Smooth muscle cell (in vitro differentiated cells): ENCODE measurements around the gene PPP1CB. TPM values are rescaled to one million over a fixed set of nuclear protein-coding genes. Genes with fewer than 3 reads are reported as not detected.

Experiments used
- DNase-seq: peaks from one replicate; lab custom pipeline; 2025; ENCODE audit not compliant: unreplicated experiment; lab: John Stamatoyannopoulos, UW
- H2AFZ ChIP-seq: fragments of 200-600 bp; sonication (generic); 2 replicates; pipeline ENCODE4 v1.6.0; 2016; ENCODE audit warnings: antibody characterized with exemption, low read depth, mild to moderate bottlenecking
- H3F3A ChIP-seq: fragments of 200-600 bp; sonication (generic); 2 replicates; pipeline ENCODE4 v1.6.0; 2017; ENCODE audit warnings: antibody characterized with exemption, low read depth
- H3K27ac ChIP-seq: fragments of 200-600 bp; sonication (generic); 2 replicates; pipeline ENCODE4 v1.5.1; 2016; ENCODE audit warnings: low read depth, mild to moderate bottlenecking
- H3K27me3 ChIP-seq: fragments of 200-600 bp; sonication (generic); 2 replicates; pipeline ENCODE4 v1.6.1; 2016; ENCODE audit warnings: low read depth, mild to moderate bottlenecking
- H3K36me3 ChIP-seq: fragments of 200-600 bp; sonication (generic); 2 replicates; pipeline ENCODE4 v1.5.1; 2016; ENCODE audit warnings: low read depth
- H3K4me1 ChIP-seq: fragments of 200-600 bp; sonication (generic); 2 replicates; pipeline ENCODE4 v1.5.1; 2016; ENCODE audit warnings: low read depth
- H3K4me2 ChIP-seq: fragments of 200-600 bp; sonication (generic); 2 replicates; pipeline ENCODE4 v1.6.0; 2016; ENCODE audit warnings: mild to moderate bottlenecking
- H3K4me3 ChIP-seq: fragments of 200-600 bp; sonication (generic); 2 replicates; pipeline ENCODE4 v1.5.1; 2016; ENCODE audit warnings: mild to moderate bottlenecking
- H3K79me2 ChIP-seq: fragments of 200-600 bp; sonication (generic); 2 replicates; pipeline ENCODE4 v1.6.0; 2016; ENCODE audit warnings: low read depth, mild to moderate bottlenecking
- H3K9ac ChIP-seq: fragments of 200-600 bp; sonication (generic); 2 replicates; pipeline ENCODE4 v1.6.0; 2016; ENCODE audit warnings: low read depth
- H3K9me3 ChIP-seq: fragments of 200-600 bp; sonication (generic); replicated peaks from 2 replicates; pipeline ENCODE4 v1.5.1; 2016; ENCODE audit warnings: low read depth
- H4K20me1 ChIP-seq: fragments of 200-600 bp; sonication (generic); 2 replicates; pipeline ENCODE4 v1.6.0; 2016; ENCODE audit warnings: low read depth
- WGBS: methylation state at CpG from one replicate; pipeline ENCODE4 v1.1.7; 2016; ENCODE audit warnings: low lambda C conversion rate; 5-methylcytosine and 5-hydroxymethylcytosine counted together
- polyA plus RNA-seq: library from polyadenylated mRNA; unstranded; fragments of >200 nt; fragmentation: Nextera tagmentation; extraction: Ambion mirVana; gene quantifications from 2 replicates; pipeline ENCODE4 v1.2.1, GENCODE V29; 2016
- total RNA-seq: library from RNA; depleted of rRNA; stranded (reverse); fragments of >200 nt; gene quantifications from 2 replicates; pipeline ENCODE4 v1.2.3, GENCODE V29; 2014
- TF ChIP-seq, protein P1 (sequence below): fragments of 200-600 bp; sonication (generic); IDR thresholded peaks from 2 replicates; pipeline ENCODE4 v1.5.1; 2017; ENCODE audit warnings: borderline replicate concordance, mild to moderate bottlenecking, antibody characterized with exemption; ENCODE audit not compliant: insufficient read depth, poor library complexity, severe bottlenecking

The PPP1CB gene
- total RNA-seq (193 and 224 TPM in 2 replicates), polyA plus RNA-seq (66.8 and 92.0 TPM in 2 replicates)

GRCh38 chr2:28751252-28751955, at the start of gene PPP1CB:
PPP1CB (plus strand) TSS chr2:28751830; CDS start chr2:28752125, 295 bp downstream.
- H3F3A ChIP-seq, result peaks cover 4% of the 10 kb centered on the region
- H3K27me3 ChIP-seq, result no peaks in the 10 kb centered on the region
- H3K36me3 ChIP-seq, result no peaks in the 10 kb centered on the region
- H3K4me2 ChIP-seq, result peak within 1 kb of the TSS; percentile 98
- H4K20me1 ChIP-seq, result peaks cover 42% of the 10 kb centered on the region
- WGBS, result under 1% methylated on average over 77 of the region's 81 CpGs
- peak; percentile 85 for DNase-seq
- H3K4me1 ChIP-seq, result peaks cover 20% of the 10 kb centered on the region
- H2AFZ ChIP-seq, result peak within 1 kb of the TSS; percentile 78
- H3K27ac ChIP-seq, result peak within 1 kb of the TSS; percentile 96
- H3K9ac ChIP-seq, result peak within 1 kb of the TSS; percentile 99
- peak within 1 kb of the TSS; percentile 98 for H3K4me3 ChIP-seq
- TF ChIP-seq, protein P1, sequence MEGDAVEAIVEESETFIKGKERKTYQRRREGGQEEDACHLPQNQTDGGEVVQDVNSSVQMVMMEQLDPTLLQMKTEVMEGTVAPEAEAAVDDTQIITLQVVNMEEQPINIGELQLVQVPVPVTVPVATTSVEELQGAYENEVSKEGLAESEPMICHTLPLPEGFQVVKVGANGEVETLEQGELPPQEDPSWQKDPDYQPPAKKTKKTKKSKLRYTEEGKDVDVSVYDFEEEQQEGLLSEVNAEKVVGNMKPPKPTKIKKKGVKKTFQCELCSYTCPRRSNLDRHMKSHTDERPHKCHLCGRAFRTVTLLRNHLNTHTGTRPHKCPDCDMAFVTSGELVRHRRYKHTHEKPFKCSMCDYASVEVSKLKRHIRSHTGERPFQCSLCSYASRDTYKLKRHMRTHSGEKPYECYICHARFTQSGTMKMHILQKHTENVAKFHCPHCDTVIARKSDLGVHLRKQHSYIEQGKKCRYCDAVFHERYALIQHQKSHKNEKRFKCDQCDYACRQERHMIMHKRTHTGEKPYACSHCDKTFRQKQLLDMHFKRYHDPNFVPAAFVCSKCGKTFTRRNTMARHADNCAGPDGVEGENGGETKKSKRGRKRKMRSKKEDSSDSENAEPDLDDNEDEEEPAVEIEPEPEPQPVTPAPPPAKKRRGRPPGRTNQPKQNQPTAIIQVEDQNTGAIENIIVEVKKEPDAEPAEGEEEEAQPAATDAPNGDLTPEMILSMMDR, result peak; percentile 15
- no peaks in the 10 kb centered on the region for H3K9me3 ChIP-seq
- H3K79me2 ChIP-seq, result peaks cover 45% of the 10 kb centered on the region

DNA sequence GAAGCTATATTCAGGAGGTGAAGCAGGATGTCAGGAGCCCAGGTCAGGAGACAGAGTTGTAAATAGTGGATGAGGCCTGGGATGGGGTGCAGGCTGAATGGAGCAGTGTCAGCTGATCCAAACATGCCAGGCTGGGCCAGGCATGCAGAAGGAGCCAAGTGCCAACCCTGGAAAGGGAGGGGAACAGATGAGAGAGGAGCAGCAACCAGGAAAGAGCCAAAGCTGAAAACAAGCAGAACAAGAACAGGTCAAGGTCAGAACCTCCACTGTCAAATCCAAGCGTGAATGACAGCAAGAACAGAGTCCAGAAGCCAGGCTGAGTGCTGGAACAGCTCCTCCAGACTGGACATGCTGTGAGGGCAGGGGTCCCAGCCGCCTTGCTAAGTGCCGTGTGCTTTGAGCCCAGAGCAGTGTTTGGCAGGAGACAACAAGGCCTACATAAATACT, 49.2 kb upstream of the PPP1CB start:
- Histone ChIP-seq H3K27me3 (no peaks in the 10 kb centered on the region), H3K4me2 (no peak overlapping the region), H3K27ac (no peak overlapping the region), H2AFZ (no peak overlapping the region), H3K36me3 (no peaks in the 10 kb centered on the region), H4K20me1 (no peaks in the 10 kb centered on the region), H3K4me1 (no peaks in the 10 kb centered on the region), H3F3A (no peaks in the 10 kb centered on the region), H3K9ac (no peak overlapping the region), H3K9me3 (no peaks in the 10 kb centered on the region), H3K4me3 (no peak overlapping the region), H3K79me2 (no peaks in the 10 kb centered on the region)
- WGBS, result 81% methylated on average over 3 of the region's 3 CpGs
- DNase-seq, result no peak
- TF ChIP-seq, protein P1, result no peak

DNA sequence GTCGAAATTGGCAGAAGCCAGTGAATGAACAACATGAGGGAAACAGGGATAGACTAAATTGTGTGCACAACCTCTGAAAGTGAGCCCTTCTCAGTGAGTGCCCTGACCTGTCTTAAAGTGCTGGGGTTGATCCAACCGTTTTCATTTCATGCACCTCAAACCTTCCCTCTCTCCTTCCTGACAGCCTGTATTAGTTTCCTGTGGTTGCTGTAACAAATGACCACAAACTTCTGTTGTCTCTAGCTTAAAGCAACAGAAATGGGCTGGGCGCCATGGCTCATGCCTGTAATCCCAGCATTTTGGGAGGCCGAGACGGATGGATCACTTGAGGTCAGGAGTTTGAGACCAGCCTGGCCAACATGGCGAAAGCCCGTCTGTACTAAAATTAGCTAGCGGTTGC, 48.8 kb upstream of the PPP1CB start:
- Histone ChIP-seq H3F3A (no peaks in the 10 kb centered on the region), H4K20me1 (no peaks in the 10 kb centered on the region), H3K9me3 (no peaks in the 10 kb centered on the region), H3K79me2 (no peaks in the 10 kb centered on the region), H3K4me2 (no peak overlapping the region), H2AFZ (no peak overlapping the region), H3K27me3 (no peaks in the 10 kb centered on the region), H3K9ac (no peak overlapping the region), H3K36me3 (no peaks in the 10 kb centered on the region), H3K4me3 (no peak overlapping the region), H3K27ac (no peak overlapping the region), H3K4me1 (no peaks in the 10 kb centered on the region)
- DNase-seq, result no peak
- TF ChIP-seq, protein P1, result no peak
- 95% methylated on average over 8 of the region's 8 CpGs for WGBS

- Histone ChIP-seq H3K36me3 (no peaks in the 10 kb centered on the region), H3K27ac (no peak overlapping the region), H3K79me2 (no peaks in the 10 kb centered on the region), H2AFZ (no peak overlapping the region), H3K4me1 (no peaks in the 10 kb centered on the region), H3K9me3 (no peaks in the 10 kb centered on the region), H4K20me1 (no peaks in the 10 kb centered on the region), H3K4me3 (no peak overlapping the region), H3K9ac (no peak overlapping the region), H3K4me2 (no peak overlapping the region), H3K27me3 (no peaks in the 10 kb centered on the region), H3F3A (peaks cover 12% of the 10 kb centered on the region)
- TF ChIP-seq, protein P1, result no peak
- no peak for DNase-seq
- WGBS, result 88% methylated on average over 4 of the region's 4 CpGs
Observed at GRCh38 chr2:28704621-28705020, 47.0 kb upstream of the PPP1CB start.
